ENCODE data around the gene CANT1.
"Not testable (repeated sequence)": the region's sequence is repeated elsewhere in the genome, so short reads cannot be mapped to it uniquely, and the experiment has no call there.

The CANT1 gene

DNA sequence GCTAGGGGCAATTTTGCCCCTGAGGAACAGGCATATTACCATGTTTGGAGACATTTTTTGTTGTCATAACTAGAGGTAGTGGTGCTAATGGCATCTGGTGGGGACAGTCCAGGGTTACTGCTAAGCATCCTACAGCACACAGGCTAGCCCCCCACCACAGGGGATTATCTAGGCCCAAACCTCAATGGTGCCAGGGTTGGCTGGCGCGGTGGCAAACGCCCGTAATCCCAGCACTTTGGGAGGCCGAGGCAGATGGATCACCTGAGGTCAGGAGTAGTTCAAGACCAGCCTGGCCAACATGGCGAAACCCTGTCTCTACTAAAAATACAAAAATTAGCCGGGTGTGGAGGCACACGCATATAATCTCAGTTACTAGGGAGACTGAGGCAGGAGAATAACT is 29.6 kb upstream of the CANT1 start:
- H3K4me1 Mint-ChIP-seq (ENCODE audit: low read depth in 2 of 2): peaks cover 0 to 1% of the 10 kb centered on the region in 2 donors
- no peak for DNase-seq
- peaks cover under 1% of the 10 kb centered on the region for H3K36me3 Mint-ChIP-seq (ENCODE audit: insufficient read depth)

DNA sequence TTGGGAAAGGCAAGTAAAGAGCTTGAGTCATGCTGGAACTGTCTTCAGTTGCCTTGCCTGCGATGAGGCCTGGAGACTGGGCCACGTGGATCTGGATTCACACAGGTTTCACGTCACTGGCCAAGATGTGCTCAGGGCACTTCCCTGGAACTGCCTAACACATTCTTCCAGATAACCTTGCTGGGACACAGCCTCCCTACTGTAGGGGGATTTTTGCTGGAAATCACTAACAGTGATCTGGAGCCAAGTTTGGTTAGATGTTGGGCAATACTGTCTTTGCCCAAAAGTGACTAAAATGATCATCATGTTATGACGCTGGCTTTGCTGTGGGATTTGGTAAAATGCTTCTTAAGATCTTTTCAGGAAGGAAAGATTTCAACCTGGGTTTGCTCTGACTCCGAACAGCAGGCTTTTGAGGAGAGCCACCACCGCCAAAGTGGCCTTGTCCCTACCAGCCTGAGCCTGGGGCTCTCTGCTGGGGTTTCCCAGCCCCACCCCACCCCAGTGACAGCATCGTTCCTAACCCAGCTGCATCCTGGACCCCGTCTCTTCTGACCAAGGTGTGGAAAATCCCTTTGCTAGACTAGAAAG is 29.1 kb upstream of the CANT1 start:
- peaks cover 0 to 13% of the 10 kb centered on the region in 2 donors for H3K27me3 Mint-ChIP-seq
- no peaks in the 10 kb centered on the region for H3K9me3 Mint-ChIP-seq
- no peaks in the 10 kb centered on the region for H3K36me3 Mint-ChIP-seq (ENCODE audit: insufficient read depth)
- no peak overlapping the region for H3K27ac Mint-ChIP-seq
- peaks cover 0 to 1% of the 10 kb centered on the region in 2 donors for H3K4me1 Mint-ChIP-seq (ENCODE audit: low read depth in 2 of 2)
- DNase-seq (no peak), ATAC-seq (replicated peaks) (no peak)
- no peak overlapping the region for H3K4me3 Mint-ChIP-seq

More for the DNA sequence above, 29.6 kb upstream of the CANT1 start:
- Mint-ChIP-seq H3K4me3 (no peak overlapping the region), H3K27ac (no peak overlapping the region), H3K27me3 (peaks cover 1 to 18% of the 10 kb centered on the region in 2 donors), H3K9me3 (no peaks in the 10 kb centered on the region)
- ATAC-seq (replicated peaks): no peak

DNA sequence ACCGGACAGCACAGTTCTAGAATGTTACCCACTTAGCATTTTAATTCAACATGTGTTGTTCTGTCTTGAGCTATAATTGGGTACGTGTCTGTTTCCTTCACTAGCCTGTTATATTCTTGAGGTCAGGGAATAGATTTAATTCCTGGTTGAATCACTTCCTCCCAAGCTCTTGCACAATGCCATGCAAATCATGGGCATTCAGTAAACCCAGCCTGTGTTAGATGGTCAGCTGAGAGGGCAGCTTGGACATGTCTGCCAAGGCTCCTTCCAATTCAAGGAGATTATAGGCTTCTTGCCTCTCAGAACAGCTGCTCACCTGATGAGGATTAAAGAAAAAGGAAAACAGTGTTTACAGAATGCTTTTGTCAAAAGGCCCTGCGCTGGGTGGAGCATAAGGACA is 27.0 kb upstream of the CANT1 start:
- Mint-ChIP-seq H3K4me1 (ENCODE audit: low read depth in 2 of 2) (no peaks in the 10 kb centered on the region), H3K4me3 (no peak overlapping the region), H3K27ac (no peak overlapping the region), H3K9me3 (no peaks in the 10 kb centered on the region), H3K27me3 (peaks cover 10 to 17% of the 10 kb centered on the region in 2 donors), H3K36me3 (ENCODE audit: insufficient read depth) (no peaks in the 10 kb centered on the region)
- ATAC-seq (replicated peaks) (no peak), DNase-seq (no peak)

DNA sequence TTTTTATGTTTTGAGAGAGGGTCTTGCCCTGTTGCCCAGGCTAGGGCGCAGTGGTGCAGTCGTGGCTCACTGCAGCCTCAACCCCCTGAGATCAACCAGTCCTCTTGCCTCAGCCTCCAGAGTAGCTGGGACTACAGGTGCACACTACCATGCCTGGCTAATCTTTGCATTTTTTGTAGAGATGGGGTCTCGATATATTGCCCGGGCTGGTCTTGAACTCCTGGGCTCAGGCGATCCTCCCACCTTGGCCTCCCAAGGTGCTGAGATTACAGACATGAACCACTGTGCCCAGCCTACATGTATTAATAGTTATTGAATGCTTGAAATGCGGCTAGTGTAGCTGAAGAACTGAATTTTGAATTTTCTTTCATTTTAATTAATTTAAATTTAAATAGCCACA is 26.6 kb upstream of the CANT1 start:
- Mint-ChIP-seq H3K27me3 (peaks cover 14 to 21% of the 10 kb centered on the region in 2 donors), H3K4me3 (no peak overlapping the region), H3K4me1 (ENCODE audit: low read depth in 2 of 2) (no peaks in the 10 kb centered on the region), H3K27ac (no peak overlapping the region), H3K9me3 (no peaks in the 10 kb centered on the region), H3K36me3 (ENCODE audit: insufficient read depth) (no peaks in the 10 kb centered on the region)
- ATAC-seq (replicated peaks) (no peak), DNase-seq (no peak)

DNA sequence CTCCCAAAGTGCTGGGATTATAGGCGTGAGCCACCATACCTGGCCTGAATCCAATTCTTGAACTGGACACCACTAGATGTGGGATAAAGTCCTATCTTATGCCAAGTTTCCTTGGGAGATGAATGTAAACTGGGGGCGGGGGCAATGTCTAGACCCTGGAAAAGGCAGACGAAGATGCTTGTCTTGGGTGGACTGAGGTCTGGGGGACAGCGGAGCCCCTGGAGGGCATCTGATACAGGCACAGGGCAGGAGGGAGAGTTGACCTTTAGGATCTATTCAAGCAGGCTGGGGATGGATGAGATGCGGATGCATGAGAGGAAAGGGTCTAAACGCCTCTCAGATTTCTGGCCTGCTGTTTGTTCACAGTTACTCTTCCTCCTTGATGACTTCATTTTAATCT is 26.1 kb upstream of the CANT1 start:
- Mint-ChIP-seq H3K9me3 (no peaks in the 10 kb centered on the region), H3K27me3 (peaks cover 19 to 26% of the 10 kb centered on the region in 2 donors), H3K4me1 (ENCODE audit: low read depth in 2 of 2) (no peaks in the 10 kb centered on the region), H3K4me3 (no peak overlapping the region), H3K27ac (no peak overlapping the region), H3K36me3 (ENCODE audit: insufficient read depth) (no peaks in the 10 kb centered on the region)
- ATAC-seq (replicated peaks) (no peak), DNase-seq (no peak)

DNA sequence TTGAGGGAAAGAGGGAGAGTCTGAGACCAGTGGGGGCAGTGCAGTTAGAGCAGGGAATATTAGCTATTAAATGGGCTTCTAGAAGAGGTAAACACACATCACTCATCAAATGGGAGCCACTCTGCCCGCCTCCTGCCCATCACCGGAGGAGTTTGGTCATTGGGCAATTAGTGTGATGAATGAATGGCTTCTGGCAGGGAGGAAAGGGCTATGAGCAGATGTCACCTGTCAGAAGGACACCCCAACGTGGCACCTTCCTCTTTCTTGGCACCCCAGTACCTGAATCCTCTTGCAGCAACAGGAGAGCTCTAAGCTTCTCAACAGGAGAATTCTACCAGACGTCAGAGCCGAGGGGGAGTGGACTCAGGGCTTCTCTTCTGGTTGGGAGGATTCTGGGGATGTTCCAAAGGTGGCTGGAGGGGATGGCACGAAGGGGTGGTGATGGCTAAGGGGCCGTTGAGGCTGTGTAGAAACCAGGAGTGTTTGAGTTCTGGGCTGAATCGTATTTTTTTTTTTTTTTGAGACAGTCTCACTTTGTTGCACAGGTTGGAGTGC is 25.4 kb upstream of the CANT1 start:
- Mint-ChIP-seq H3K27me3 (peaks cover 26 to 27% of the 10 kb centered on the region in 2 donors), H3K27ac (no peak overlapping the region), H3K4me3 (no peak overlapping the region), H3K4me1 (ENCODE audit: low read depth in 2 of 2) (no peaks in the 10 kb centered on the region), H3K9me3 (no peaks in the 10 kb centered on the region), H3K36me3 (ENCODE audit: insufficient read depth) (no peaks in the 10 kb centered on the region)
- no peak for DNase-seq
- ATAC-seq (replicated peaks): no peak

DNA sequence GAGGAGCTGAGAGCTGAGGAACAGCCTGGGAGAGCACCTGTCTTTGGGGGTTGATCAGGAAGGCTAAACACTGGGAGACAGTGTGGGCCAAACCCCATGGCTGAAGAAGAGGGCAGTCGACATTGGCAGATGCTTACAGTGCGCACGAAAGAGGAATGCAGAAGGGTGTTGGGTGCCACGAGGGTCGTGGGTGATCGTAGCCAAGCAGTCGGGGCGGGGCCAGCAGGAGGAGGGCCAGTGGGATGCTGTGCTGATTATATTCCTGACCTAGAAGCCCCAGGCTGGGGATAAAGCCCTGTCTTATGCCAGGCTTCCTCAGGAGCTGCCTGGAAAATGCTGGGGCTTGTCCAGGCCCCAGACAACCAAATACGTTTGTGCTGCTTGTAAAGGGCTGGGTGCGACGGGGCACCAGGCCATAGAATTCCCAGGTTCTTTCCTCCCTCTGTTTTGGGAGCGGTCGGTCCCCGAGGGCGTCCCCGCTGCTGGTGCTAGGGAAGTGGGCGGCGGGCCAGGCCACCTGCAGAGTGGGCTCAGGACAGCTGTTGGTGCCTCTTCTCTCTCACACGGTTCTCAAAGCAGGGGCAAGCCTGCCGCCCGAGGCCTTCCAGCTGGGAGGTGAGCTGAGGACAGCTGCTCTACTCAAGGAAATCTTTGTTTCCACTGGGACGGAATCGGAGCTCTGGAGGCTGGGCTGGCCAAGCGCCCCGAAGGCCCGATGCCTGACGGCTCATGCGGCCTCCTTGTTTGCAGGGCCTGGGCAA is 24.4 kb upstream of the CANT1 start:
- Mint-ChIP-seq H3K4me3 (no peak overlapping the region), H3K27ac (no peak overlapping the region), H3K4me1 (ENCODE audit: low read depth in 2 of 2) (no peaks in the 10 kb centered on the region), H3K27me3 (peaks cover 27 to 31% of the 10 kb centered on the region in 2 donors), H3K9me3 (no peaks in the 10 kb centered on the region), H3K36me3 (ENCODE audit: insufficient read depth) (no peaks in the 10 kb centered on the region)
- DNase-seq: no peak
- no peak for ATAC-seq (replicated peaks)

DNA sequence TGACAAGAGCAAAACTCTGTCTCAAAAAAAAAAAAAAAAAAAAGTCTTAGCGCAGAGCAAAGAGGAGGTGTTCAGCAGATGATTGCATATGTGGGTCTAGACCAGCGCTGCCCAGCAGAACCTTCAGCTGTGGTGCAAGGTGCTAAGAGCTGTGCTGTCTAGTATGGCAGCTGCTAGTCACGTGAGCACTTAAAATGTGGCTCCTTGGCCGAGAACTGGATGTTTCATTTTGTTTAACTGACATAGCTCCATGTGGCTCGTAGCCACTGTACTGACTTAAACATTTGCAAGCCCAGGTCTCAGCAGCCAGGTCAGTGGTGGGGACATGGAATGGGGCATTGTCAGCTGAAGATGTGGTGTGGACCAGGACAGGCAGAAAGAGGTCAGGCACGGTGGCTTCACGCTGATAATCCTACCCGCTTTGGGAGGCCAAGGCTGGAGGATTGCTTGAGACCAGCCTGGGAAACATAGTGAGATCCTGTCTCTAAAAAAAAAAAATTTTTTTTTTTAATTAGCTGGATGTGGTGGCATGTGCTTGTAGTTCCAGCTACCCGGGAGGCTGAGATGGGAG is 23.6 kb upstream of the CANT1 start:
- H3K27ac Mint-ChIP-seq: no peak overlapping the region
- no peak overlapping the region for H3K4me3 Mint-ChIP-seq
- no peaks in the 10 kb centered on the region for H3K36me3 Mint-ChIP-seq (ENCODE audit: insufficient read depth)
- no peaks in the 10 kb centered on the region for H3K4me1 Mint-ChIP-seq (ENCODE audit: low read depth in 2 of 2)
- H3K27me3 Mint-ChIP-seq: peaks cover 33 to 35% of the 10 kb centered on the region in 2 donors
- no peaks in the 10 kb centered on the region for H3K9me3 Mint-ChIP-seq
- ATAC-seq (replicated peaks) (no peak), DNase-seq (no peak)

DNA sequence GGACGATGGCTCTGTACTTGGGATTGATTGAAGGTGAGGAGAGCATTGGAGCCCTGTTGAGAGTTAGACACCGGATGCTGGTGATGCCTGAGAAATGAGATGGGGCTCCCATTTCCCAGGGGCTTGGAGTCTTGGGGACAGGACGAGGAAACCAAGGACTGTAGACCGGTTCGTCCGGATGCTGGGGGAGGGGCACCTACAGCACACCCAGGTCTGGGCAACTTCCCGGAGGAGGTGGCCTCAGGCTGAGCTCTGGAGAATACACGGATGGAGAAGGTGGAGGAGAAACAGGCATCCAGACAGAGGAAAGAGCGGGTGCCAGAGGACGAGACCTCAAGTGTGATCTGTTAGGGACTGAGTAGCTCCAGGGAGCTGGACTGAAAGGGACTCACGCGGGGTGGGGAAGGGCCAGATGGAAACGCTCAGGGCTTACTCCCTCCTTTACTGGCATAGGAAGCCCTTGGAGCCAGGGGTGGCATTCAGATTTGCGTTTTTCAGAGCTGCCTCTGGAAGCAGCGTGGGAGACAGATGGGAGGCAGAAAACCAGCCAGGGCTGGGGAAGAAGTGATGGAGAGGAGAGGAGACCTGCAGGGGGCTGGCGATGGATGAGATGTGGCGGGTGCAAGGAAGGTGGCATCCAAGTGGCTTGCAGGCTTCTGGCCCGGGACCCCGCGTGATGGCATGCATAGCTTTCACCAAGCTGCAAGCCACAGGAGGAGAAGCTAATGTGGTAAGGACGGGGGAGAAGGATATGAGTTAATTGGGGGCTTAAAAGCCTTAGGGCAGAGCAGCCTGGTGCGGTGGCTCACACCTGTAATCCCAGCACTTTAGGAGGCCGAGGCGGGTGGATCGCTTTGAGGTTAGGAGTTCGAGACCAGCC is 22.7 kb upstream of the CANT1 start:
- no peak for ATAC-seq (replicated peaks)
- peaks cover 39 to 44% of the 10 kb centered on the region in 2 donors for H3K27me3 Mint-ChIP-seq

DNA sequence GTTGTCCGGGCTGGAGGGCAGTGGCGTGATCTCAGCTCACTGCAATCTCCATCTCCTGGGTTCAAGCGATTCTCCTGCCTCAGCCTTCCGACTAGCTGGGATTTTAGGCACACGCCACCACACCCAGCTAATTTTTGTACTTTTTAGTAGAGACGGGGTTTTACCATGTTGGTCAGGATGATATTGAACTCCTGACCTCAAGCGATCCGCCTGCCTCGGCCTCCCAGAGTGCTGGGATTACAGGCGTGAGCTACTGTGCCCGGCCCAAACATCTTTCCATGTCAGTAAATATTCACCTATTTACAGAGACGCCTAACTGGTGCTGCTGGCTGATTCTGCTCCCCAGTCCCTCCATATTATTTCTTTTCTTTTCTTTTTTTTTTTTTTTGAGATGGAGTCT is 21.1 kb upstream of the CANT1 start:
- DNase-seq; H3K4me1 Mint-ChIP-seq (ENCODE audit: low read depth in 2 of 2); H3K27ac Mint-ChIP-seq; H3K36me3 Mint-ChIP-seq (ENCODE audit: insufficient read depth); H3K4me3 Mint-ChIP-seq; H3K9me3 Mint-ChIP-seq; ATAC-seq (replicated peaks): not testable (repeated sequence)
- H3K27me3 Mint-ChIP-seq: peaks cover 49 to 56% of the 10 kb centered on the region in 2 donors

More for the DNA sequence above, 22.7 kb upstream of the CANT1 start:
- H3K4me1 Mint-ChIP-seq (ENCODE audit: low read depth in 2 of 2): no peaks in the 10 kb centered on the region
- H3K27ac Mint-ChIP-seq: no peak overlapping the region
- no peak for DNase-seq
- no peaks in the 10 kb centered on the region for H3K36me3 Mint-ChIP-seq (ENCODE audit: insufficient read depth)
- H3K9me3 Mint-ChIP-seq: no peaks in the 10 kb centered on the region
- H3K4me3 Mint-ChIP-seq: no peak overlapping the region

DNA sequence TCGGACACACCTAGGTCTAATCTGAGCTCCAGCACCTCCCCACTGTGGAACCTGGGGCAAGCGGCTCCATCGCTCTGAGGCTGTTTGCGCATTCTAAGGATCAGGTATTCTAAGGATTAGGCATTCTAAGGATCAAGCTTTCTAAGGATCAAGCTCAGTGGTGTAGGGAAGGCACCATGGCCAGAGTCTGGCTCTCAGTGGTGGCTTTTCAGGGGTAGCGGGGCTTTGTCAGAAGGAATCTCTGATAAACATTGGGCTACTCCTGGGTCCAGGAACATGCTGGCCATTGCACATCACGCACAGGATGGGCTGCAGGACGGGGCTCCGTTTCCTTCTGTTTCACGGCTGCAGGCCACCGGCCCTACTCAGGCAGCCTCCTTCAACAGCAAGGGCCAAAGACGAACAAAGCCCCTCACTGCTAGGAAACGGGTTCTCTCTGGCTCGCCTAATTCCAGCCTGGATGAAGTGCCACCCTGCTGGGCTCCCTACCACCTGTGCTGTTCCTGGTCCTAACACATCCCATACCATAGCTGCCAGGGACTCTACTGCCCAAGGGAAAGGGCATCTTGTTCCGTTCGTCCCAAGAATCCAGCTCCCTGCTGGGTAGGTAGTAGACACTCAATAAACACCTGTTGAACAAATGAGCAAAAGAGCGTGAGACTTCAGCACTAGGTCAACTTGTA is 19.9 kb upstream of the CANT1 start:
- no peak overlapping the region for H3K4me3 Mint-ChIP-seq
- no peaks in the 10 kb centered on the region for H3K9me3 Mint-ChIP-seq
- DNase-seq (no peak), ATAC-seq (replicated peaks) (no peak)
- peaks cover 3 to 7% of the 10 kb centered on the region in 2 donors for H3K4me1 Mint-ChIP-seq (ENCODE audit: low read depth in 2 of 2)
- no peak overlapping the region for H3K27ac Mint-ChIP-seq
- no peaks in the 10 kb centered on the region for H3K36me3 Mint-ChIP-seq (ENCODE audit: insufficient read depth)
- peaks cover 55 to 66% of the 10 kb centered on the region in 2 donors for H3K27me3 Mint-ChIP-seq

DNA sequence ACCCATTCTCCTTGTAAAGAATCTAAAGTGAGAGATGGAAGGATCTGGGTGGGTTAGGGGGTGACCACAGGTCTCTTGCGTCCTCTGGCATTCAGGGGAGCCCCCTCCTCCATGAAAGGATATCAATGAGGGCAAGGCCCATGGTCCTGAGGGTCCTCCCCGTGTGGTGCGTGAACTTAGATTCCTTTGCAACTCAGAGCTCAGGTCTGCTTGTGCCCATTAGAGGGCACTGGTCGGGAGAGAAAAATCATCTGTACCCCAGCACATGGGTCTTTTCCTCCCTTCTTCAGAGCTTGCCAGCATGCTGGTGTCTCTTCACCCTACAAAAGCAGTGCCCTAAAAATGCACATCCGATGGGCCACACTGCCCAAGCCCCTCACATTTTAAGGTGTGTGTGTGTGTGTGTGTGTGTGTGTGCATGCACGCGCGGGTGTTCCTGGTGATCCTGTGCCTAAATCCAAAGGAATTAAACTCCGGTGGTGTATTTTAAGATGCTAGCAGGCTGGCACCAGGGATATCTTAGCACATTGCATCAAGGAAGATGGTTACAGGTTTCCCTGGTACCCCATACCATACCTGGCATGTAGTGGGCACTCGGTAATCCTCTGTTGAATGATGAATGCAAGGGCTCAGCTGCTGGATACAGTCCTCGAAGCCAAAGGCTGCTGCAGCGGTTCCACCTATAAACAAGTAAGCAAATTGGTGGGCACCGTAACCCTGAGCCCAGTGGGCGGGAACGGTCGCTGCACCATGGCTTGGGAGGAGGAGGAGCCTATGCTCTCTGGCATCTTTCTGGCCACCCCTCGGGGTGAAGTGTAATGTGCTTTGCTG is 19.1 kb upstream of the CANT1 start:
- peaks cover 61 to 73% of the 10 kb centered on the region in 2 donors for H3K27me3 Mint-ChIP-seq
- no peaks in the 10 kb centered on the region for H3K36me3 Mint-ChIP-seq (ENCODE audit: insufficient read depth)
- no peak overlapping the region for H3K4me3 Mint-ChIP-seq
- DNase-seq (no peak), ATAC-seq (replicated peaks) (no peak)
- no peak overlapping the region for H3K27ac Mint-ChIP-seq
- no peaks in the 10 kb centered on the region for H3K9me3 Mint-ChIP-seq
- peaks cover 9 to 11% of the 10 kb centered on the region in 2 donors for H3K4me1 Mint-ChIP-seq (ENCODE audit: low read depth in 2 of 2)

Measured in effector memory CD8-positive, alpha-beta T cell (primary cell).